H1 (cell line): Measurements from ENCODE around the gene ADK. TPM values are rescaled to one million over a fixed set of nuclear protein-coding genes. Genes with fewer than 3 reads are reported as not detected.

Source experiments
- BCL11A ChIP-seq, 2 experiments: IDR thresholded peaks; one replicate each; pipeline ENCODE4 v1.6.1; 2011; ENCODE audit warnings: low read depth in 2 of 2, low read length in 2 of 2, mild to moderate bottlenecking in 2 of 2
- CHD2 ChIP-seq: IDR thresholded peaks from 2 replicates; pipeline ENCODE4 v1.6.1; 2012; ENCODE audit warnings: low read length, improper control_type of control experiment
- CHD7 ChIP-seq: fragments of 300-600 bp; sonication (generic); IDR thresholded peaks from 2 replicates; pipeline ENCODE4 v1.7.1; 2012; ENCODE audit warnings: low read length, moderate library complexity, mild to moderate bottlenecking, inconsistent platforms; ENCODE audit not compliant: insufficient replicate concordance
- HDAC6 ChIP-seq: IDR thresholded peaks from one replicate; pipeline ENCODE4 v1.7.1; 2012; ENCODE audit warnings: low read depth, mild to moderate bottlenecking, inconsistent platforms, low read length, moderate library complexity
- RNF2 ChIP-seq: fragments of 200-900, 300-1000 bp; sonication (generic); IDR thresholded peaks from 2 replicates; pipeline ENCODE4 v1.7.1; 2016; ENCODE audit warnings: borderline replicate concordance, low read depth, mild to moderate bottlenecking, antibody characterized with exemption, low read length; ENCODE audit not compliant: poor library complexity, severe bottlenecking; ENCODE audit errors: missing control alignments
- RXRA ChIP-seq: IDR thresholded peaks from 2 replicates; pipeline ENCODE4 v1.6.1; 2011; ENCODE audit warnings: low read depth, mild to moderate bottlenecking, low read length, moderate library complexity; ENCODE audit not compliant: insufficient read depth
- SAP30 ChIP-seq: fragments of 300-600 bp; sonication (generic); IDR thresholded peaks from 2 replicates; pipeline ENCODE4 v1.7.1; 2012; ENCODE audit warnings: low read length, moderate library complexity, mild to moderate bottlenecking, inconsistent platforms; ENCODE audit not compliant: insufficient read depth, insufficient replicate concordance
- SRF ChIP-seq: IDR thresholded peaks from 2 replicates; pipeline ENCODE4 v1.6.1; 2011; ENCODE audit warnings: mild to moderate bottlenecking, low read depth, low read length, moderate library complexity
- ZNF274 ChIP-seq: IDR thresholded peaks from 2 replicates; pipeline ENCODE4 v1.7.0; 2012; ENCODE audit warnings: low read length, borderline replicate concordance; ENCODE audit errors: extremely low read depth
- polyA plus RNA-seq, 7 experiments: library from polyadenylated mRNA; depleted of rRNA in 3 of 7; stranded (reverse) in 5 of 7; unstranded in 2 of 7; fragments of >200 nt in 5 of 7; fragments of 200-250 nt in 2 of 7; gene quantifications; 1 replicate in 5 of 7; 2 replicates in 1 of 7; 4 replicates in 1 of 7; pipeline versions ENCODE4 v1.2.1 to v1.2.3, GENCODE V29; 2011 to 2013; ENCODE audit warnings: missing spikeins in 2 of 7, mixed read lengths in 2 of 7
- total RNA-seq: library from RNA; stranded (reverse); fragmentation: NEBNext Ultra II Directional; extraction: Animal tissue kit (Norgen Biotek cat#: 25700); gene quantifications from 2 replicates; pipeline ENCODE4 v1.2.1, GENCODE V29; 2021

The ADK gene
- total and polyA plus RNA-seq, 2 of the 8 experiments (the other 6 are each of a cell fraction or from before 2014, with no cell fraction given) = 12.3 to 42.4 TPM

DNA sequence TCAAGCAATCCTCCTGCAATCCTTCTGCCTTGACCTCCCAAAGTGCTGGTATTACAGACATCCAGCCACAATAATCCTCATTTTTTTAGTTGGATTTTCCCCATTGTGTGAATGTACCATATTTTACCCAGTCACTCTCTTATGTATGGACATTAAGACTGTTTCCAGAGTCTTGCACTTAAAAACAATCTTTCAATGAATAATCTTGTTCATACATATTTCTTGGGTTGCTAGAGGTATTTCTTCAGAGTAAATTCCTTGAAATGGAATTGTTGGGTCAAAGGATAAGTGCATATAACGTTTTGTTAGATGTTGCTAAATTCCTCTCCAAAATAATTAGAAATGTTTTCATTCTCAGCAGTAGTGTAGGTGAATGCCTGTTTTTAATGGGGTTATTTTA lies 392.3 kb downstream of the ADK start (continued):
- TF ChIP-seq CHD7 (no peak), SAP30 (no peak), HDAC6 (no peak), RXRA (no peak), SRF (no peak), RNF2 (no peak), BCL11A (IDR thresholded peaks at IDR 0.05; ENCODE audit: low read depth in 2 of 2, low read length in 2 of 2) (no peak), CHD2 (no peak), ZNF274 (no peak)
